ENCODE data around the gene EYA4.

DNA sequence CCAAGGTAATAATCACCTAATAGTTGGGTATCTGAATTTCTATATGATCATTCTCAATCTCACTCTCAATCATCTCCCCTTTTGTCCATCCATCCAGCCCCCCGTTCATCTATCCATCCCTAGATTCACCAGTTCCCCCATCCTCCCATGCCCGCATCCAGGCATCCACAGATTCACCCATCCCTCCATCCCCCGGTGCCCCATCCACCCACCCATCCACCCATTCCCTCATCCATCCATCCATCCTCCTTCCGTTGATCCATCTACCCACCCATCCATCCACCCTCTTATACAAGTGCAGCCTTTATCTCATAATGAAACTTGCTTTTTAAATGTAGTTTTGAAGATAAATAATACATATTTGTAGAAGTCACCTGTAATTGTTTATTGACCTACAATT, 76.5 kb downstream of the EYA4 start:
- TF ChIP-seq BHLHE40 (IDR thresholded peaks at IDR 0.05; ENCODE audit: low read depth, low read length) (no peak), PHF8 (IDR thresholded peaks at IDR 0.05; ENCODE audit: borderline replicate concordance, low read depth) (no peak), MAZ (IDR thresholded peaks at IDR 0.05; ENCODE audit: borderline replicate concordance, low read depth, low read length) (no peak), HOXA7 (CRISPR knock-in tag; IDR thresholded peaks at IDR 0.05) (no peak), CEBPB (IDR thresholded peaks at IDR 0.05) (no peak), CHD4 (IDR thresholded peaks at IDR 0.05; ENCODE audit: borderline replicate concordance) (no peak), CBX8 (IDR thresholded peaks at IDR 0.05) (no peak), POLR2A (IDR thresholded peaks at IDR 0.05; ENCODE audit: low read length) (no peak), MAFK (IDR thresholded peaks at IDR 0.05; ENCODE audit: partially characterized antibody) (no peak)
- TF ChIP-seq, protein P1, sequence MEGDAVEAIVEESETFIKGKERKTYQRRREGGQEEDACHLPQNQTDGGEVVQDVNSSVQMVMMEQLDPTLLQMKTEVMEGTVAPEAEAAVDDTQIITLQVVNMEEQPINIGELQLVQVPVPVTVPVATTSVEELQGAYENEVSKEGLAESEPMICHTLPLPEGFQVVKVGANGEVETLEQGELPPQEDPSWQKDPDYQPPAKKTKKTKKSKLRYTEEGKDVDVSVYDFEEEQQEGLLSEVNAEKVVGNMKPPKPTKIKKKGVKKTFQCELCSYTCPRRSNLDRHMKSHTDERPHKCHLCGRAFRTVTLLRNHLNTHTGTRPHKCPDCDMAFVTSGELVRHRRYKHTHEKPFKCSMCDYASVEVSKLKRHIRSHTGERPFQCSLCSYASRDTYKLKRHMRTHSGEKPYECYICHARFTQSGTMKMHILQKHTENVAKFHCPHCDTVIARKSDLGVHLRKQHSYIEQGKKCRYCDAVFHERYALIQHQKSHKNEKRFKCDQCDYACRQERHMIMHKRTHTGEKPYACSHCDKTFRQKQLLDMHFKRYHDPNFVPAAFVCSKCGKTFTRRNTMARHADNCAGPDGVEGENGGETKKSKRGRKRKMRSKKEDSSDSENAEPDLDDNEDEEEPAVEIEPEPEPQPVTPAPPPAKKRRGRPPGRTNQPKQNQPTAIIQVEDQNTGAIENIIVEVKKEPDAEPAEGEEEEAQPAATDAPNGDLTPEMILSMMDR (IDR thresholded peaks at IDR 0.05): no peak
- TF ChIP-seq, protein P2, sequence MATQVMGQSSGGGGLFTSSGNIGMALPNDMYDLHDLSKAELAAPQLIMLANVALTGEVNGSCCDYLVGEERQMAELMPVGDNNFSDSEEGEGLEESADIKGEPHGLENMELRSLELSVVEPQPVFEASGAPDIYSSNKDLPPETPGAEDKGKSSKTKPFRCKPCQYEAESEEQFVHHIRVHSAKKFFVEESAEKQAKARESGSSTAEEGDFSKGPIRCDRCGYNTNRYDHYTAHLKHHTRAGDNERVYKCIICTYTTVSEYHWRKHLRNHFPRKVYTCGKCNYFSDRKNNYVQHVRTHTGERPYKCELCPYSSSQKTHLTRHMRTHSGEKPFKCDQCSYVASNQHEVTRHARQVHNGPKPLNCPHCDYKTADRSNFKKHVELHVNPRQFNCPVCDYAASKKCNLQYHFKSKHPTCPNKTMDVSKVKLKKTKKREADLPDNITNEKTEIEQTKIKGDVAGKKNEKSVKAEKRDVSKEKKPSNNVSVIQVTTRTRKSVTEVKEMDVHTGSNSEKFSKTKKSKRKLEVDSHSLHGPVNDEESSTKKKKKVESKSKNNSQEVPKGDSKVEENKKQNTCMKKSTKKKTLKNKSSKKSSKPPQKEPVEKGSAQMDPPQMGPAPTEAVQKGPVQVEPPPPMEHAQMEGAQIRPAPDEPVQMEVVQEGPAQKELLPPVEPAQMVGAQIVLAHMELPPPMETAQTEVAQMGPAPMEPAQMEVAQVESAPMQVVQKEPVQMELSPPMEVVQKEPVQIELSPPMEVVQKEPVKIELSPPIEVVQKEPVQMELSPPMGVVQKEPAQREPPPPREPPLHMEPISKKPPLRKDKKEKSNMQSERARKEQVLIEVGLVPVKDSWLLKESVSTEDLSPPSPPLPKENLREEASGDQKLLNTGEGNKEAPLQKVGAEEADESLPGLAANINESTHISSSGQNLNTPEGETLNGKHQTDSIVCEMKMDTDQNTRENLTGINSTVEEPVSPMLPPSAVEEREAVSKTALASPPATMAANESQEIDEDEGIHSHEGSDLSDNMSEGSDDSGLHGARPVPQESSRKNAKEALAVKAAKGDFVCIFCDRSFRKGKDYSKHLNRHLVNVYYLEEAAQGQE (IDR thresholded peaks at IDR 0.05): no peak
